ENCODE results near the gene CAV1. TPM values are rescaled to one million over a fixed set of nuclear protein-coding genes. Genes with fewer than 3 reads are reported as not detected.

The CAV1 gene
- total and polyA plus RNA-seq, 2 of the 4 experiments (the other 2 are of a cell fraction), result 1,592 to 1,808 TPM

GRCh38 chr7:116502201-116503096 is 22.4 kb upstream of the CAV1 start (continued):
- TF ChIP-seq CTCF (conservative IDR thresholded peaks at IDR 0.05; ENCODE audit: low read depth, low read length) (no peak), RAD21 (IDR thresholded peaks at IDR 0.05; ENCODE audit: low read length) (no peak), CEBPB (IDR thresholded peaks at IDR 0.05; ENCODE audit: low read depth, low read length) (no peak)
